ENCODE data around the gene COQ4. TPM values are rescaled to one million over a fixed set of nuclear protein-coding genes. Genes with fewer than 3 reads are reported as not detected.

COQ4 gene
- total RNA-seq, 2 experiments from 2014 or later: 31.9 to 33.5 TPM

- no peaks in the 10 kb centered on the region for H3K27me3 Mint-ChIP-seq
- no peak overlapping the region for H3K27ac Mint-ChIP-seq
- TF ChIP-seq CTCF (IDR thresholded peaks at IDR 0.05): no peak
- intact Hi-C loops (cut with micrococcal nuclease): no loop called here
- ChIA-PET POLR2A (interaction anchor here (0.5 kb wide), 1 partner anchor 27 kb away, joined by 4 read pairs; no protein-coding TSS in a partner anchor), CTCF (interaction anchor here (0.9 to 1.7 kb wide), 2 partner anchors 10 to 153 kb away, joined by 3 read pairs; no protein-coding TSS in a partner anchor)
- peaks cover under 1% of the 10 kb centered on the region for H3K4me1 Mint-ChIP-seq (ENCODE audit: low read depth)
- no peak overlapping the region for H3K4me3 Mint-ChIP-seq
- no peaks in the 10 kb centered on the region for H3K36me3 Mint-ChIP-seq (ENCODE audit: low read depth)
- ATAC-seq (no peak), DNase-seq (no peak)
- H3K9me3 Mint-ChIP-seq: no peaks in the 10 kb centered on the region
Observed at GRCh38 chr9:128285033-128285784, 37.4 kb upstream of the COQ4 start.

GRCh38 chr9:128286440-128286839 lies 36.2 kb upstream of the COQ4 start:
- DNase-seq: no peak
- POLR2A ChIA-PET: no interaction called here

GRCh38 chr9:128288273-128289004 lies 34.2 kb upstream of the COQ4 start:
- intact Hi-C loops (cut with micrococcal nuclease): no loop called here
- no peak for TF ChIP-seq CTCF (IDR thresholded peaks at IDR 0.05)
- ATAC-seq (no peak), DNase-seq (no peak)
- ChIA-PET CTCF (interaction anchor here (1.4 kb wide), 1 partner anchor 53 kb away, joined by 3 read pairs; no protein-coding TSS in a partner anchor), POLR2A (interaction anchor here (1.2 kb wide), 1 partner anchor 10 kb away, joined by 4 read pairs; no protein-coding TSS in a partner anchor)
- Mint-ChIP-seq H3K4me3 (no peak overlapping the region), H3K36me3 (ENCODE audit: low read depth) (no peaks in the 10 kb centered on the region), H3K27me3 (no peaks in the 10 kb centered on the region), H3K9me3 (no peaks in the 10 kb centered on the region), H3K4me1 (ENCODE audit: low read depth) (no peaks in the 10 kb centered on the region), H3K27ac (no peak overlapping the region)

More at GRCh38 chr9:128286440-128286839, 36.2 kb upstream of the COQ4 start:
- no peaks in the 10 kb centered on the region for H3K9me3 Mint-ChIP-seq
- no peak for TF ChIP-seq CTCF (IDR thresholded peaks at IDR 0.05)
- no peak overlapping the region for H3K27ac Mint-ChIP-seq
- intact Hi-C loops (cut with micrococcal nuclease): no loop called here
- H3K4me1 Mint-ChIP-seq (ENCODE audit: low read depth): no peaks in the 10 kb centered on the region
- H3K36me3 Mint-ChIP-seq (ENCODE audit: low read depth): no peaks in the 10 kb centered on the region
- no peaks in the 10 kb centered on the region for H3K27me3 Mint-ChIP-seq
- CTCF ChIA-PET: no interaction called here
- no peak overlapping the region for H3K4me3 Mint-ChIP-seq
- ATAC-seq: no peak

GRCh38 chr9:128292009-128292408 lies 30.6 kb upstream of the COQ4 start:
- DNase-seq (no peak), ATAC-seq (no peak)
- Mint-ChIP-seq H3K4me3 (no peak overlapping the region), H3K9me3 (no peaks in the 10 kb centered on the region), H3K27ac (no peak overlapping the region), H3K36me3 (ENCODE audit: low read depth) (no peaks in the 10 kb centered on the region), H3K27me3 (no peaks in the 10 kb centered on the region), H3K4me1 (ENCODE audit: low read depth) (peaks cover 4% of the 10 kb centered on the region)
- intact Hi-C loops (cut with micrococcal nuclease): no loop called here
- no peak for TF ChIP-seq CTCF (IDR thresholded peaks at IDR 0.05)
- ChIA-PET POLR2A (interaction anchor here (0.6 to 1.2 kb wide), 2 partner anchors 30 to 240 kb away, joined by 3 to 4 read pairs; partner anchors contain the start of gene TRUB2), CTCF (interaction anchor here (0.9 to 2.7 kb wide), 3 partner anchors 49 to 130 kb away, joined by 3 to 11 read pairs (median 3); no protein-coding TSS in a partner anchor)
